Measurements from ENCODE around the gene SLC38A4. TPM values are rescaled to one million over a fixed set of nuclear protein-coding genes. Genes with fewer than 3 reads are reported as not detected.

Gene SLC38A4
- total and polyA plus RNA-seq, 2 of the 8 experiments (the other 6 are each of a cell fraction or from before 2014, with no cell fraction given): 6.7 to 15.4 TPM

GRCh38 chr12:46843811-46844210, 18.0 kb upstream of the SLC38A4 start:
- H3K56ac ChIP-seq (replicated peaks; ENCODE audit: insufficient read length, low read depth, low read length): no peak overlapping the region
- POLR2A ChIA-PET (ENCODE audit: partially characterized antibody): no interaction called here
- no peaks in the 10 kb centered on the region for H3K23me2 ChIP-seq (ENCODE audit: low read depth, low read length)
- H2BK12ac ChIP-seq (ENCODE audit: low read depth, low read length): no peak overlapping the region
- no peak overlapping the region for H2BK20ac ChIP-seq (ENCODE audit: low read length)
- no peak overlapping the region for H4K5ac ChIP-seq (ENCODE audit: insufficient read length, low read depth, low read length)
- no peak overlapping the region for H3K18ac ChIP-seq (ENCODE audit: extremely low read depth, low read length)
- no peak overlapping the region for H3K4me3 ChIP-seq (ENCODE audit: extremely low read depth in 1 of 4, insufficient read depth in 2 of 4, low read depth in 3 of 4, low read length in 4 of 4)
- no peaks in the 10 kb centered on the region for H3K79me1 ChIP-seq (ENCODE audit: low read depth, low read length)
- H3K9me3 ChIP-seq (ENCODE audit: insufficient read depth in 2 of 2, low read depth in 1 of 2, low read length in 1 of 2): peaks cover 2% of the 10 kb centered on the region in 2 experiments; a peak in 2 of 4 replicates
- WGBS, 2 experiments (ENCODE audit: extremely low coverage in 1 of 2, insufficient coverage in 1 of 2, insufficient read length in 1 of 2, insufficient replicate concordance in 2 of 2, low coverage in 1 of 2, low lambda C conversion rate in 2 of 2, missing lambda C conversion rate in 1 of 2): 87% methylated on average over 3 of the region's 3 CpGs; no CpG with 5 or more reads in 1 of the 2 experiments
- FAIRE-seq: no peak
- CTCF ChIA-PET (ENCODE audit: partially characterized antibody): interaction anchor here (1.6 kb wide), 1 partner anchor 66 kb away, joined by 4 read pairs; no protein-coding TSS in a partner anchor
- H2AFZ ChIP-seq (ENCODE audit: low read length): no peak overlapping the region
- H3K4ac ChIP-seq (replicated peaks; ENCODE audit: insufficient read length, low read depth, low read length): no peak overlapping the region
- H3K27ac ChIP-seq (ENCODE audit: low read depth, low read length): no peak overlapping the region
- DNase-seq (ENCODE audit: low read depth in 1 of 2, low spot score in 2 of 2): no peak
- H3K79me2 ChIP-seq (ENCODE audit: control insufficient read depth in 1 of 2, insufficient read depth in 2 of 2, low read length in 2 of 2): no peaks in the 10 kb centered on the region
- H3K27me3 ChIP-seq (replicated peaks in 1 of 4; ENCODE audit: control insufficient read depth in 3 of 4, extremely low read depth in 1 of 4, insufficient read depth in 3 of 4, low read length in 3 of 4): no peaks in the 10 kb centered on the region
- no peaks in the 10 kb centered on the region; a peak in 1 of 7 replicates for H3K4me1 ChIP-seq (replicated peaks in 1 of 4; ENCODE audit: control insufficient read depth in 3 of 4, insufficient read depth in 4 of 4, low read length in 3 of 4)
- H4K20me1 ChIP-seq (replicated peaks in 1 of 2; ENCODE audit: control insufficient read depth in 1 of 2, insufficient read depth in 2 of 2, low read length in 2 of 2): no peaks in the 10 kb centered on the region
- no peak overlapping the region for H2AK5ac ChIP-seq (ENCODE audit: low read depth, low read length)
- no peak overlapping the region for H3K14ac ChIP-seq (ENCODE audit: insufficient read length)
- H3K9ac ChIP-seq (replicated peaks in 1 of 4; ENCODE audit: extremely low read depth in 1 of 4, low read depth in 3 of 4, low read length in 3 of 4): no peak overlapping the region
- no peak overlapping the region for H3K4me2 ChIP-seq (ENCODE audit: insufficient read depth in 1 of 2, low read depth in 2 of 2, low read length in 2 of 2)
- H4K8ac ChIP-seq (ENCODE audit: extremely low read depth, insufficient read depth, low read length): no peak overlapping the region
- H3K36me3 ChIP-seq (ENCODE audit: control insufficient read depth in 2 of 4, insufficient read depth in 4 of 4, low read length in 3 of 4): no peaks in the 10 kb centered on the region
- H2BK120ac ChIP-seq (replicated peaks; ENCODE audit: low read depth, low read length): no peak overlapping the region
- no peak overlapping the region for H2BK15ac ChIP-seq (ENCODE audit: low read length)
- no peak overlapping the region for H2BK5ac ChIP-seq (ENCODE audit: low read depth, low read length)
- no peak overlapping the region for H4K91ac ChIP-seq (replicated peaks; ENCODE audit: insufficient read length, low read length)
- no peak overlapping the region for H3K23ac ChIP-seq (ENCODE audit: insufficient read length)
- TF ChIP-seq CTCF (IDR thresholded peaks at IDR 0.05; ENCODE audit: control extremely low read depth in 1 of 3, insufficient read depth in 1 of 3, low read depth in 1 of 3, low read length in 3 of 3) (no peak), SP2 (IDR thresholded peaks at IDR 0.05; ENCODE audit: low read length) (no peak), PHF8 (conservative IDR thresholded peaks at IDR 0.05; ENCODE audit: low read depth, low read length) (no peak), KDM4A (IDR thresholded peaks at IDR 0.05; ENCODE audit: low read depth, low read length, severe bottlenecking) (no peak), TAF1 (IDR thresholded peaks at IDR 0.05; ENCODE audit: low read depth, low read length) (no peak), CHD1 (IDR thresholded peaks at IDR 0.05; ENCODE audit: low read depth, low read length) (no peak), BRCA1 (IDR thresholded peaks at IDR 0.05; ENCODE audit: low read depth, low read length) (no peak), JUN (IDR thresholded peaks at IDR 0.05; ENCODE audit: low read depth, low read length) (no peak), TBP (IDR thresholded peaks at IDR 0.05; ENCODE audit: low read depth, low read length) (no peak), TEAD4 (IDR thresholded peaks at IDR 0.05; ENCODE audit: low read depth, low read length) (no peak), TAF7 (optimal IDR thresholded peaks at IDR 0.05; ENCODE audit: borderline replicate concordance, low read depth, low read length) (no peak), RFX5 (IDR thresholded peaks at IDR 0.05; ENCODE audit: borderline replicate concordance, low read depth, low read length) (no peak)
